A549 (cell line): Measurements from ENCODE around the gene SCTR. TPM values are rescaled to one million over a fixed set of nuclear protein-coding genes. Genes with fewer than 3 reads are reported as not detected.

Experiments
- ATAC-seq, 2 experiments: fragments of 200-7000 bp in 1 of 2; fragments of >200 bp in 1 of 2; cut with Nextera tagmentation in 1 of 2; cut with Tn5 transposase in 1 of 2; 3 replicates each; pipeline versions ENCODE4 v1.8.0 to v1.9.1; 2018 to 2020; ENCODE audit warnings: mild to moderate bottlenecking in 1 of 2, moderate library complexity in 1 of 2
- CTCF ChIA-PET: fragments of 300-600 bp; sonication (Branson Sonifier 250); formaldehyde crosslinking; extraction: SDS; loops from one replicate; lab custom pipeline; 2021; ENCODE audit warnings: antibody characterized with exemption, inconsistent platforms; lab: Yijun Ruan, JAX
- POLR2A ChIA-PET: fragments of 350-600 bp; formaldehyde crosslinking; extraction: SDS; loops from one replicate; lab custom pipeline; 2021; ENCODE audit warnings: antibody characterized with exemption, inconsistent platforms; lab: Yijun Ruan, JAX
- DNase-seq, 2 experiments: peaks; one replicate each; pipeline versions ENCODE4 v3.0.0 to v3.0.0-alpha.2; 2011 to 2016; ENCODE audit warnings: low read depth in 1 of 2, low spot score in 1 of 2
- FAIRE-seq: peaks from 2 replicates; lab custom pipeline; 2011; peaks lifted over from hg19 to GRCh38; lab: Jason Lieb, UNC
- H3K27ac ChIP-seq, 2 experiments: fragments of >200 bp; sonication (Bioruptor Twin); formaldehyde crosslinking; 3 replicates each; pipeline ENCODE4 v1.5.1; 2016 to 2017
- H3K4me1 ChIP-seq: fragments of >200 bp; sonication (Bioruptor Twin); formaldehyde crosslinking; 3 replicates; pipeline ENCODE4 v1.6.1; 2016
- H3K4me2 ChIP-seq: fragments of >200 bp; sonication (Bioruptor Twin); formaldehyde crosslinking; 3 replicates; pipeline ENCODE4 v1.6.1; 2016
- H3K4me3 ChIP-seq: fragments of >200 bp; sonication (Bioruptor Twin); formaldehyde crosslinking; 3 replicates; pipeline ENCODE4 v1.5.1; 2016
- H3K9me3 ChIP-seq: fragments of >200 bp; sonication (Bioruptor Twin); formaldehyde crosslinking; 3 replicates; pipeline ENCODE4 v1.6.1; 2016
- CBX2 ChIP-seq: fragments of 200-600 bp; sonication (generic); IDR thresholded peaks from 2 replicates; pipeline ENCODE4 v1.6.1; 2016; ENCODE audit warnings: low read depth, mild to moderate bottlenecking, borderline replicate concordance
- ESRRA ChIP-seq: fragments of 150-350 bp; IDR thresholded peaks from 2 replicates; pipeline ENCODE4 v1.6.1; 2014; ENCODE audit warnings: mild to moderate bottlenecking, low read length, borderline replicate concordance
- FOSL2 ChIP-seq, 2 experiments: fragments of 450-650 bp in 1 of 2; fragments of >200 bp in 1 of 2; sonication (Bioruptor Twin) in 1 of 2; formaldehyde crosslinking; IDR thresholded peaks; 2 replicates each; pipeline versions ENCODE4 v1.5.0 to v1.6.1; 2016 to 2020; ENCODE audit warnings: mild to moderate bottlenecking in 1 of 2, moderate library complexity in 1 of 2
- FOXS1 ChIP-seq: fragments of 250-450 bp; sonication (Bioruptor Pico); IDR thresholded peaks from 2 replicates; pipeline ENCODE4 v1.5.0; 2020; ENCODE audit warnings: mild to moderate bottlenecking, moderate library complexity
- HOXB5 ChIP-seq: fragments of 250-450 bp; sonication (Bioruptor Pico); IDR thresholded peaks from 2 replicates; pipeline ENCODE4 v1.5.0; 2020; ENCODE audit warnings: mild to moderate bottlenecking, moderate library complexity
- NPAS2 ChIP-seq: fragments of 250-450 bp; sonication (Bioruptor Pico); IDR thresholded peaks from 2 replicates; pipeline ENCODE4 v1.8.0; 2022; ENCODE audit warnings: mild to moderate bottlenecking, moderate library complexity, borderline replicate concordance
- NR3C1 ChIP-seq: fragments of >200 bp; sonication (Bioruptor Twin); formaldehyde crosslinking; IDR thresholded peaks from 3 replicates; pipeline ENCODE4 v1.6.1; 2017
- POLR2A ChIP-seq: IDR thresholded peaks from 2 replicates; pipeline ENCODE4 v1.6.1; 2012; ENCODE audit warnings: mild to moderate bottlenecking, low read length
- RAD21 ChIP-seq, 2 experiments: fragments of >200 bp in 1 of 2; sonication (Bioruptor Twin) in 1 of 2; formaldehyde crosslinking in 1 of 2; IDR thresholded peaks in 1 of 2; conservative IDR thresholded peaks in 1 of 2; 2 replicates in 1 of 2; 3 replicates in 1 of 2; pipeline ENCODE4 v1.6.1; 2012 to 2018; ENCODE audit warnings: inconsistent platforms in 1 of 2
- ZFP36 ChIP-seq: fragments of 450-650 bp; IDR thresholded peaks from 2 replicates; pipeline ENCODE4 v1.6.1; 2014; ENCODE audit warnings: borderline replicate concordance; ENCODE audit not compliant: partially characterized antibody
- ZSCAN20 ChIP-seq: fragments of 250-450 bp; sonication (Bioruptor Pico); IDR thresholded peaks from 2 replicates; pipeline ENCODE4 v1.8.0; 2022; ENCODE audit warnings: mild to moderate bottlenecking, moderate library complexity
- WGBS: methylation state at CpG from one replicate; pipeline ENCODE4 v1.1.6; 2017; ENCODE audit errors: missing lambda C conversion rate; 5-methylcytosine and 5-hydroxymethylcytosine counted together
- polyA plus RNA-seq, 4 experiments: library from polyadenylated mRNA; depleted of rRNA in 3 of 4; stranded (reverse); fragments of >200 nt; fragmentation: RNase III in 1 of 4; extraction: RNeasy Plus Mini Kit Qiagen cat#74134 plus additional on column Dnase treatment in 1 of 4; gene quantifications; 2 replicates in 3 of 4; 3 replicates in 1 of 4; pipeline ENCODE4 v1.2.3, GENCODE V29; 2011 to 2017
- TF ChIP-seq, protein P1 (sequence below): fragments of 250-450 bp; sonication (Bioruptor Pico); IDR thresholded peaks from 2 replicates; pipeline ENCODE4 v1.5.0; 2021; ENCODE audit warnings: mild to moderate bottlenecking, moderate library complexity, borderline replicate concordance
- TF ChIP-seq, protein P2 (sequence below): IDR thresholded peaks from 2 replicates; pipeline ENCODE4 v1.6.1; 2012; ENCODE audit warnings: low read depth, borderline replicate concordance
- TF ChIP-seq, protein P3 (sequence below): fragments of >200 bp; sonication (Bioruptor Twin); formaldehyde crosslinking; IDR thresholded peaks from 2 replicates; pipeline ENCODE4 v1.6.1; 2016

SCTR gene
- polyA plus RNA-seq, 2 of the 4 experiments (the other 2 are of a cell fraction), result not detected

DNA sequence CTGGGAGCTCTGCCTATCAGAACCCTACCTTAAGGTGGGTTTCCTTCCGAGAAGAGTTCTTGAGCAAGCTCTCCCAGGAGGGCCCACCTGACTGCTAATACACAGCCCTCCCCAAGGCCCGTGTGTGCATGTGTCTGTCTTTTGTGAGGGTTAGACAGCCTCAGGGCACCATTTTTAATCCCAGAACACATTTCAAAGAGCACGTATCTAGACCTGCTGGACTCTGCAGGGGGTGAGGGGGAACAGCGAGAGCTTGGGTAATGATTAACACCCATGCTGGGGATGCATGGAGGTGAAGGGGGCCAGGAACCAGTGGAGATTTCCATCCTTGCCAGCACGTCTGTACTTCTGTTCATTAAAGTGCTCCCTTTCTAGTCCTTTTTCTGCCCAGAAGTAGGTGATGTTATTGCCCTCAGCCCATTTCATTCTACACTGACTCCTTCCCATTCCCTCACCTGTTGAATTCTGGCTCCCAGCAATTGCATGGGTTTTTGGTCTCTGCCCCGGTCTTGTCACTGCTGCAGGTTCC is 86.1 kb downstream of the SCTR start:
- no peak for FAIRE-seq
- CTCF ChIA-PET, result no interaction called here
- 53% methylated on average over 6 of the region's 6 CpGs for WGBS
- TF ChIP-seq HOXB5 (CRISPR knock-in tag) (no peak), NPAS2 (CRISPR knock-in tag) (no peak), POLR2A (no peak), NR3C1 (no peak), RAD21 (conservative IDR thresholded peaks at IDR 0.05 in 1 of 2, IDR thresholded peaks at IDR 0.05 in 1 of 2) (no peak)
- TF ChIP-seq, protein P1, sequence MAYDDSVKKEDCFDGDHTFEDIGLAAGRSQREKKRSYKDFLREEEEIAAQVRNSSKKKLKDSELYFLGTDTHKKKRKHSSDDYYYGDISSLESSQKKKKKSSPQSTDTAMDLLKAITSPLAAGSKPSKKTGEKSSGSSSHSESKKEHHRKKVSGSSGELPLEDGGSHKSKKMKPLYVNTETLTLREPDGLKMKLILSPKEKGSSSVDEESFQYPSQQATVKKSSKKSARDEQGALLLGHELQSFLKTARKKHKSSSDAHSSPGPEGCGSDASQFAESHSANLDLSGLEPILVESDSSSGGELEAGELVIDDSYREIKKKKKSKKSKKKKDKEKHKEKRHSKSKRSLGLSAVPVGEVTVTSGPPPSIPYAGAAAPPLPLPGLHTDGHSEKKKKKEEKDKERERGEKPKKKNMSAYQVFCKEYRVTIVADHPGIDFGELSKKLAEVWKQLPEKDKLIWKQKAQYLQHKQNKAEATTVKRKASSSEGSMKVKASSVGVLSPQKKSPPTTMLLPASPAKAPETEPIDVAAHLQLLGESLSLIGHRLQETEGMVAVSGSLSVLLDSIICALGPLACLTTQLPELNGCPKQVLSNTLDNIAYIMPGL (CRISPR knock-in tag), result no peak
- ATAC-seq, result no peak
- peaks cover 12% of the 10 kb centered on the region for H3K4me1 ChIP-seq
- POLR2A ChIA-PET, result no interaction called here
- H3K27ac ChIP-seq, result no peak overlapping the region; a peak in 1 of 6 replicates
- DNase-seq, result no peak
- no peaks in the 10 kb centered on the region for H3K9me3 ChIP-seq
- H3K4me3 ChIP-seq, result no peak overlapping the region
- H3K4me2 ChIP-seq, result peak overlapping the region; percentile 1; the same call in 1 of the 3 replicates

DNA sequence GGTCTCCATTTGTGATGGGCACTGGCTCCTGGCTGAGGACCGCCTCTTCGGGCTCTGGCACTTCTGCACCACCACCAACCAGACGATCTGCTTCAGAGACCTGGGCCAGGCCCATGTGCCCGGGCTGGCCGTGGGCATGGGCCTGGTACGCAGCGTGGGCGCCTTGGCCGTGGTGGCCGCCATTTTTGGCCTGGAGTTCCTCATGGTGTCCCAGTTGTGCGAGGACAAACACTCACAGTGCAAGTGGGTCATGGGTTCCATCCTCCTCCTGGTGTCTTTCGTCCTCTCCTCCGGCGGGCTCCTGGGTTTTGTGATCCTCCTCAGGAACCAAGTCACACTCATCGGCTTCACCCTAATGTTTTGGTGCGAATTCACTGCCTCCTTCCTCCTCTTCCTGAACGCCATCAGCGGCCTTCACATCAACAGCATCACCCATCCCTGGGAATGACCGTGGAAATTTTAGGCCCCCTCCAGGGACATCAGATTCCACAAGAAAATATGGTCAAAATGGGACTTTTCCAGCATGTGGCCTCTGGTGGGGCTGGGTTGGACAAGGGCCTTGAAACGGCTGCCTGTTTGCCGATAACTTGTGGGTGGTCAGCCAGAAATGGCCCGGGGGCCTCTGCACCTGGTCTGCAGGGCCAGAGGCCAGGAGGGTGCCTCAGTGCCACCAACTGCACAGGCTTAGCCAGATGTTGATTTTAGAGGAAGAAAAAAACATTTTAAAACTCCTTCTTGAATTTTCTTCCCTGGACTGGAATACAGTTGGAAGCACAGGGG is 87.1 kb downstream of the SCTR start:
- no peak for DNase-seq
- no peak for FAIRE-seq
- WGBS, result 93% methylated on average over 13 of the region's 22 CpGs
- TF ChIP-seq RAD21 (conservative IDR thresholded peaks at IDR 0.05 in 1 of 2, IDR thresholded peaks at IDR 0.05 in 1 of 2), result no peak
- Histone ChIP-seq H3K9me3 (no peaks in the 10 kb centered on the region), H3K4me2 (no peak overlapping the region), H3K27ac (no peak overlapping the region; a peak in 1 of 6 replicates), H3K4me1 (peaks cover 12% of the 10 kb centered on the region), H3K4me3 (no peak overlapping the region)
- CTCF ChIA-PET, result no interaction called here
- POLR2A ChIA-PET, result no interaction called here
- no peak for ATAC-seq

DNA sequence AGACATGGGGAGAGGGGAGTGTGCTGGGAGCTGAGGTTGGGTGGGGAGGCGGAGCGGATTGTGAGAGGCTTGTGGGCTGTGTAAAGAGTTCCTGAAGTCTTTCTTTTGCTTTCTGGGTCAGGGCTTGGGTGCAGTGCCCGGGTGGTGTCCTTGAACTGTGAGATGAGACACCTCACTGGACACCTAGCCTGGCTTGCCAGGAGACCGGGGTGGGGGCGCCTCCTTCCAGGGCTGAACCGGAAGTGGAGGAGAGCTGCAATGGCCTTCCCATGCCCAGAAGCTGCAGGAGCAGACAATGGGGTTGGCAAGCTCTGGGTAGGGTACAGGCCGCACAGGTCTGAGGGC is 88.4 kb downstream of the SCTR start:
- Histone ChIP-seq H3K27ac (no peak overlapping the region), H3K4me1 (peaks cover 14% of the 10 kb centered on the region), H3K4me2 (no peak overlapping the region), H3K9me3 (no peaks in the 10 kb centered on the region), H3K4me3 (no peak overlapping the region)
- no peak for FAIRE-seq
- 88% methylated on average over 6 of the region's 7 CpGs for WGBS
- ChIA-PET CTCF (interaction anchor here (1.4 to 2.7 kb wide), 2 partner anchors 40 to 205 kb away, joined by 3 to 13 read pairs; no protein-coding TSS in a partner anchor), POLR2A (no interaction called here)
- no peak for ATAC-seq
- TF ChIP-seq FOXS1 (CRISPR knock-in tag) (no peak), ESRRA (no peak), POLR2A (no peak), ZFP36 (no peak), RAD21 (conservative IDR thresholded peaks at IDR 0.05 in 1 of 2, IDR thresholded peaks at IDR 0.05 in 1 of 2) (no peak), CBX2 (no peak)
- TF ChIP-seq, protein P2, sequence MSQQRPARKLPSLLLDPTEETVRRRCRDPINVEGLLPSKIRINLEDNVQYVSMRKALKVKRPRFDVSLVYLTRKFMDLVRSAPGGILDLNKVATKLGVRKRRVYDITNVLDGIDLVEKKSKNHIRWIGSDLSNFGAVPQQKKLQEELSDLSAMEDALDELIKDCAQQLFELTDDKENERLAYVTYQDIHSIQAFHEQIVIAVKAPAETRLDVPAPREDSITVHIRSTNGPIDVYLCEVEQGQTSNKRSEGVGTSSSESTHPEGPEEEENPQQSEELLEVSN, result no peak
- no peak for DNase-seq

DNA sequence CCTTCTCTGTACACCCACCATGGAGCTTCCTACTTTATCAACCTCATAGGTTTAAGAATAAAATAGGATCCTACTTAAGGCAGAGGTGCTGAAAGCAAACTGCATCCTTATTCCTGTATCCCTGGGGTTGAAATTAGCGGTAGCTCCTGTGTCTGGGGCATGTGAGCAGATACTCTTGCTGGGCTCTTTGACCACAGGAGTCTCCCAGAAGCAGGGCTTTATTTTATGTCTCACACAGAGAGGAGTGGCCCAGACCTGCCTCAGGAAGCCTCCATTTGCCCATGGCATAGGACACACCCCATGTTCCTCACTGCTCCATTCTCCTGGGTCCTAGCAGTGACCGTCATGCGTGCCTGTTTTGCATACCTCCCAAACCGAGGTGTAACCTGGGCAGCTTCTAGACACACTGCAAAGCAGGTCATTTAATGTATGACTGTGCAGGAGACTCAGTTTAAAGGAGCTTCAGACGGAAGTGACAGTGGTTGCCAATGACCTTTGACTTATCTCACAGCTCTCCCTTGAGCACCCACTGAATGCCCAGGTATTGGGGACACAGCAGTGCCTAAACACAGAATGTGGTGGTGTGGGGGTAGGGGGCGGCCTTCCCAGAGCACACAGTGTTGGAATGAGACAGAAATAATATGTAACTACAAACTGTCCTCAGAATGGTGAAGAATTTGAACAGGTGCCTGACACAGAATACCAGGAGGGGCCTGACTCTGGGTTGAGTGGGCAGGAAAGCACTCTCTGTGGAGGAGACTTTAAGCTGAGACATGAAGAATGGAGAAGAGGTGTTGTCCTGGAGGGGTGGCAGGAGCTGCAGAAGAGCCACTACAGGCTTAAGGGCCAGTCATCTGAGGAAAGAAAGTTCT is 89.0 kb downstream of the SCTR start:
- no peak for ATAC-seq
- Histone ChIP-seq H3K4me1 (peaks cover 21% of the 10 kb centered on the region), H3K4me2 (no peak overlapping the region; the same call in 2 of the 3 replicates), H3K4me3 (no peak overlapping the region), H3K27ac (no peak overlapping the region; a peak in 1 of 6 replicates), H3K9me3 (no peaks in the 10 kb centered on the region)
- ChIA-PET POLR2A (no interaction called here), CTCF (interaction anchor here (1.4 to 2.7 kb wide), 2 partner anchors 41 to 206 kb away, joined by 3 to 13 read pairs; no protein-coding TSS in a partner anchor)
- no peak for DNase-seq
- FAIRE-seq, result no peak
- 83% methylated on average over 6 of the region's 6 CpGs for WGBS
- TF ChIP-seq FOXS1 (CRISPR knock-in tag) (no peak), CBX2 (no peak), ZSCAN20 (CRISPR knock-in tag) (no peak), FOSL2 (IDR thresholded peaks at IDR 0.05) (no peak), FOSL2 (CRISPR knock-in tag; IDR thresholded peaks at IDR 0.05) (no peak)
- TF ChIP-seq, protein P3, sequence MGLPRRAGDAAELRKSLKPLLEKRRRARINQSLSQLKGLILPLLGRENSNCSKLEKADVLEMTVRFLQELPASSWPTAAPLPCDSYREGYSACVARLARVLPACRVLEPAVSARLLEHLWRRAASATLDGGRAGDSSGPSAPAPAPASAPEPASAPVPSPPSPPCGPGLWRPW, result no peak
